Measurements from ENCODE around the gene PCNX2. TPM values are rescaled to one million over a fixed set of nuclear protein-coding genes. Genes with fewer than 3 reads are reported as not detected.

The PCNX2 gene
- total and polyA plus RNA-seq, 10 of the 15 experiments (the other 5 are each of a cell fraction or from before 2014, with no cell fraction given): 2.1 to 16.4 (median 8.1) TPM

DNA sequence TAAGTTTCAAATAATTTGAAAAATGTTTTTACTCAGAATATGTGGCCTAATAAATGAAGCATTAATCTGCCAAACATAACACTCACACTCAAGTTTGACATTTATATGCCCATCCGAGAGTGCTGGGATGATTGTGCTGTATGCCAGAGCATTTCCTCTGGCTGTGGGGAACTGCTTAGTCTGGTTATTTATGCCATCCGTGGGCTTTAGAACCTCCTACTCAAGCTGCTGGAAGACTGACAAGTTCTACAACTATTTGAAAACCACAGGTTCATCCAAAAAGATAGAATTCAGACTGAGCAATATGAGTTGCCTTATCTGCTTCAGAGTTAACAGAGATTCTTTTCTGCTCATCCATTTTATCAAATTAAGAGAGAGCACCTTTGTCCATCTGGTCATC, 25.9 kb downstream of the PCNX2 start (continued):
- TF ChIP-seq, protein P1, sequence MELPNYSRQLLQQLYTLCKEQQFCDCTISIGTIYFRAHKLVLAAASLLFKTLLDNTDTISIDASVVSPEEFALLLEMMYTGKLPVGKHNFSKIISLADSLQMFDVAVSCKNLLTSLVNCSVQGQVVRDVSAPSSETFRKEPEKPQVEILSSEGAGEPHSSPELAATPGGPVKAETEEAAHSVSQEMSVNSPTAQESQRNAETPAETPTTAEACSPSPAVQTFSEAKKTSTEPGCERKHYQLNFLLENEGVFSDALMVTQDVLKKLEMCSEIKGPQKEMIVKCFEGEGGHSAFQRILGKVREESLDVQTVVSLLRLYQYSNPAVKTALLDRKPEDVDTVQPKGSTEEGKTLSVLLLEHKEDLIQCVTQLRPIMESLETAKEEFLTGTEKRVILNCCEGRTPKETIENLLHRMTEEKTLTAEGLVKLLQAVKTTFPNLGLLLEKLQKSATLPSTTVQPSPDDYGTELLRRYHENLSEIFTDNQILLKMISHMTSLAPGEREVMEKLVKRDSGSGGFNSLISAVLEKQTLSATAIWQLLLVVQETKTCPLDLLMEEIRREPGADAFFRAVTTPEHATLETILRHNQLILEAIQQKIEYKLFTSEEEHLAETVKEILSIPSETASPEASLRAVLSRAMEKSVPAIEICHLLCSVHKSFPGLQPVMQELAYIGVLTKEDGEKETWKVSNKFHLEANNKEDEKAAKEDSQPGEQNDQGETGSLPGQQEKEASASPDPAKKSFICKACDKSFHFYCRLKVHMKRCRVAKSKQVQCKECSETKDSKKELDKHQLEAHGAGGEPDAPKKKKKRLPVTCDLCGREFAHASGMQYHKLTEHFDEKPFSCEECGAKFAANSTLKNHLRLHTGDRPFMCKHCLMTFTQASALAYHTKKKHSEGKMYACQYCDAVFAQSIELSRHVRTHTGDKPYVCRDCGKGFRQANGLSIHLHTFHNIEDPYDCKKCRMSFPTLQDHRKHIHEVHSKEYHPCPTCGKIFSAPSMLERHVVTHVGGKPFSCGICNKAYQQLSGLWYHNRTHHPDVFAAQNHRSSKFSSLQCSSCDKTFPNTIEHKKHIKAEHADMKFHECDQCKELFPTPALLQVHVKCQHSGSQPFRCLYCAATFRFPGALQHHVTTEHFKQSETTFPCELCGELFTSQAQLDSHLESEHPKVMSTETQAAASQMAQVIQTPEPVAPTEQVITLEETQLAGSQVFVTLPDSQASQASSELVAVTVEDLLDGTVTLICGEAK (IDR thresholded peaks at IDR 0.05; ENCODE audit: borderline replicate concordance): no peak
- no peak for TF ChIP-seq ZNF384 (IDR thresholded peaks at IDR 0.05; ENCODE audit: borderline replicate concordance, low read depth, low read length)
- no peak for TF ChIP-seq NFYA (IDR thresholded peaks at IDR 0.05; ENCODE audit: borderline replicate concordance, low read depth, low read length)
- no peak for TF ChIP-seq PAX5 (IDR thresholded peaks at IDR 0.05; ENCODE audit: borderline replicate concordance, low read depth, low read length)

DNA sequence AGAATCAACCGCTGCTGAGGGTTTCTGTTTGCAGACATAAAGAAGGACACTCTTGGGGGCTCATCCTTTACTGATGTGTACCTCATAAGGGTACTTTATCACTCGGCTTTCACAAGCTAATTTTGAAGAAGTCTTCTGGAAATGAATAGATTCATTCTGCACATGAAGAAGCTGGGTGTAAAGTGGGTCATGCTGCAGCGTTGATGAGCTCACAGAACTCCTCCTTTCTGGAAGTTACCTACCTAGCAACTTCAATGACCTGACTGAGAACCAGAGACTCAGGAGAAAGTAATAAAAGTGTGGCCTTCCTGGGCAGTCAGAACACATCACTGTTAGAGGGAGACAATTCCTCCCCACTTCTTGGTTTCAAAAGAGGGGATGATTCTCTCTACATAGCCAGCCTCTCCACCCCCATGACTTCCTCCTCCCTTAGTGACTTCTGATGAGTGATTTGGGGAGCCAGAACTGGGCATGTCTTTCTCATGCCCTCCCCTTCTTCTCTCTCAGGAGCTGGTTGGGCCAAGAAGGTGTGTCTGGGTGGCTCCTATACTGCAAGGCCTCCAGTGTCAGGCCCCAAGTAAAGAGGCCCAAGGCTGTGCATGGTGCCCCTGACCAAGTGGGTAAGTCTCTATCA, 27.0 kb downstream of the PCNX2 start:
- in situ Hi-C loops (cut with MboI): no loop called here
- ChIA-PET POLR2A (no interaction called here), CTCF (no interaction called here), RAD21 (ENCODE audit: unreplicated experiment) (no interaction called here), SMC1A (ENCODE audit: uncharacterized antibody, unreplicated experiment) (interaction anchor here (0.7 kb wide), 1 partner anchor 10 kb away, joined by 3 read pairs; no protein-coding TSS in a partner anchor)
- ATAC-seq: no peak; the same call in 2 of the 3 replicates
- intact Hi-C loops (cut with micrococcal nuclease; ENCODE audit: unreplicated experiment): no loop called here
- no peak for FAIRE-seq
- no peaks in the 10 kb centered on the region for H3K36me3 ChIP-seq (ENCODE audit: control insufficient read depth in 2 of 2, insufficient read depth in 2 of 2, low read length in 1 of 2)
- no peak overlapping the region for H3K9ac ChIP-seq (ENCODE audit: control insufficient read depth, insufficient read depth, low read length)
- H3K79me2 ChIP-seq (ENCODE audit: control insufficient read depth, insufficient read depth, low read length): no peaks in the 10 kb centered on the region
- no peaks in the 10 kb centered on the region for H4K20me1 ChIP-seq (ENCODE audit: control insufficient read depth, insufficient read depth)
- no peaks in the 10 kb centered on the region for H3K27me3 ChIP-seq (replicated peaks in 1 of 2; ENCODE audit: control insufficient read depth in 2 of 2, insufficient read depth in 2 of 2, low read length in 1 of 2)
- H3K4me1 ChIP-seq (ENCODE audit: control insufficient read depth, insufficient read depth, low read length): peaks cover 9% of the 10 kb centered on the region
- 64% methylated on average over 3 of the region's 3 CpGs for WGBS (ENCODE audit: insufficient coverage, insufficient replicate concordance, low lambda C conversion rate, missing lambda C conversion rate)
- no peaks in the 10 kb centered on the region for H3K9me3 ChIP-seq (replicated peaks; ENCODE audit: control insufficient read depth, insufficient read depth, low read length)
- TF ChIP-seq SUZ12 (IDR thresholded peaks at IDR 0.05; ENCODE audit: unreplicated experiment) (no peak), ASH2L (IDR thresholded peaks at IDR 0.05; ENCODE audit: borderline replicate concordance, low read depth) (no peak)
- TF ChIP-seq, protein P2, sequence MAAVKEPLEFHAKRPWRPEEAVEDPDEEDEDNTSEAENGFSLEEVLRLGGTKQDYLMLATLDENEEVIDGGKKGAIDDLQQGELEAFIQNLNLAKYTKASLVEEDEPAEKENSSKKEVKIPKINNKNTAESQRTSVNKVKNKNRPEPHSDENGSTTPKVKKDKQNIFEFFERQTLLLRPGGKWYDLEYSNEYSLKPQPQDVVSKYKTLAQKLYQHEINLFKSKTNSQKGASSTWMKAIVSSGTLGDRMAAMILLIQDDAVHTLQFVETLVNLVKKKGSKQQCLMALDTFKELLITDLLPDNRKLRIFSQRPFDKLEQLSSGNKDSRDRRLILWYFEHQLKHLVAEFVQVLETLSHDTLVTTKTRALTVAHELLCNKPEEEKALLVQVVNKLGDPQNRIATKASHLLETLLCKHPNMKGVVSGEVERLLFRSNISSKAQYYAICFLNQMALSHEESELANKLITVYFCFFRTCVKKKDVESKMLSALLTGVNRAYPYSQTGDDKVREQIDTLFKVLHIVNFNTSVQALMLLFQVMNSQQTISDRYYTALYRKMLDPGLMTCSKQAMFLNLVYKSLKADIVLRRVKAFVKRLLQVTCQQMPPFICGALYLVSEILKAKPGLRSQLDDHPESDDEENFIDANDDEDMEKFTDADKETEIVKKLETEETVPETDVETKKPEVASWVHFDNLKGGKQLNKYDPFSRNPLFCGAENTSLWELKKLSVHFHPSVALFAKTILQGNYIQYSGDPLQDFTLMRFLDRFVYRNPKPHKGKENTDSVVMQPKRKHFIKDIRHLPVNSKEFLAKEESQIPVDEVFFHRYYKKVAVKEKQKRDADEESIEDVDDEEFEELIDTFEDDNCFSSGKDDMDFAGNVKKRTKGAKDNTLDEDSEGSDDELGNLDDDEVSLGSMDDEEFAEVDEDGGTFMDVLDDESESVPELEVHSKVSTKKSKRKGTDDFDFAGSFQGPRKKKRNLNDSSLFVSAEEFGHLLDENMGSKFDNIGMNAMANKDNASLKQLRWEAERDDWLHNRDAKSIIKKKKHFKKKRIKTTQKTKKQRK (IDR thresholded peaks at IDR 0.05; ENCODE audit: low read depth, low read length): no peak
- TF ChIP-seq, protein P3, sequence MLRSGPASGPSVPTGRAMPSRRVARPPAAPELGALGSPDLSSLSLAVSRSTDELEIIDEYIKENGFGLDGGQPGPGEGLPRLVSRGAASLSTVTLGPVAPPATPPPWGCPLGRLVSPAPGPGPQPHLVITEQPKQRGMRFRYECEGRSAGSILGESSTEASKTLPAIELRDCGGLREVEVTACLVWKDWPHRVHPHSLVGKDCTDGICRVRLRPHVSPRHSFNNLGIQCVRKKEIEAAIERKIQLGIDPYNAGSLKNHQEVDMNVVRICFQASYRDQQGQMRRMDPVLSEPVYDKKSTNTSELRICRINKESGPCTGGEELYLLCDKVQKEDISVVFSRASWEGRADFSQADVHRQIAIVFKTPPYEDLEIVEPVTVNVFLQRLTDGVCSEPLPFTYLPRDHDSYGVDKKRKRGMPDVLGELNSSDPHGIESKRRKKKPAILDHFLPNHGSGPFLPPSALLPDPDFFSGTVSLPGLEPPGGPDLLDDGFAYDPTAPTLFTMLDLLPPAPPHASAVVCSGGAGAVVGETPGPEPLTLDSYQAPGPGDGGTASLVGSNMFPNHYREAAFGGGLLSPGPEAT (IDR thresholded peaks at IDR 0.05; ENCODE audit: low read depth): no peak
- TF ChIP-seq, protein P4, sequence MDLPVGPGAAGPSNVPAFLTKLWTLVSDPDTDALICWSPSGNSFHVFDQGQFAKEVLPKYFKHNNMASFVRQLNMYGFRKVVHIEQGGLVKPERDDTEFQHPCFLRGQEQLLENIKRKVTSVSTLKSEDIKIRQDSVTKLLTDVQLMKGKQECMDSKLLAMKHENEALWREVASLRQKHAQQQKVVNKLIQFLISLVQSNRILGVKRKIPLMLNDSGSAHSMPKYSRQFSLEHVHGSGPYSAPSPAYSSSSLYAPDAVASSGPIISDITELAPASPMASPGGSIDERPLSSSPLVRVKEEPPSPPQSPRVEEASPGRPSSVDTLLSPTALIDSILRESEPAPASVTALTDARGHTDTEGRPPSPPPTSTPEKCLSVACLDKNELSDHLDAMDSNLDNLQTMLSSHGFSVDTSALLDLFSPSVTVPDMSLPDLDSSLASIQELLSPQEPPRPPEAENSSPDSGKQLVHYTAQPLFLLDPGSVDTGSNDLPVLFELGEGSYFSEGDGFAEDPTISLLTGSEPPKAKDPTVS (IDR thresholded peaks at IDR 0.05; ENCODE audit: low read depth, low read length): no peak
- no peak overlapping the region for H3K4me3 ChIP-seq
- no peak overlapping the region for H3K4me2 ChIP-seq (ENCODE audit: control insufficient read depth, insufficient read depth)
- BruUV-seq (replicated peaks): no TSS peak
- no peak overlapping the region for H3K27ac ChIP-seq (ENCODE audit: control insufficient read depth, insufficient read depth)
- DNase-seq (ENCODE audit: low read depth, low spot score): no peak
- no peak overlapping the region for H2AFZ ChIP-seq (ENCODE audit: control insufficient read depth, low read depth, low read length)

Measured in GM12878 (cell line).